Fibroblast of lung (primary cell): Measurements from ENCODE around the gene MAPKBP1. TPM values are rescaled to one million over a fixed set of nuclear protein-coding genes. Genes with fewer than 3 reads are reported as not detected.

ENCODE experiments used
- DNase-seq, 2 donors: peaks; one replicate each; pipeline versions ENCODE4 v3.0.0 to v3.0.0-alpha.2; 2010; ENCODE audit warnings: low read depth in 2 of 2
- H2AFZ ChIP-seq: 2 replicates; pipeline ENCODE4 v1.5.1; 2012; ENCODE audit warnings: low read length, control low read depth, inconsistent platforms
- H3K27ac ChIP-seq: 2 replicates; pipeline ENCODE4 v1.5.1; 2011; ENCODE audit warnings: low read length, control low read depth; ENCODE audit not compliant: insufficient read depth
- H3K27me3 ChIP-seq: 2 replicates; pipeline ENCODE4 v1.5.1; 2011; ENCODE audit warnings: mild to moderate bottlenecking, low read length; ENCODE audit not compliant: control insufficient read depth, insufficient read depth
- H3K36me3 ChIP-seq: 2 replicates; pipeline ENCODE4 v1.5.1; 2011; ENCODE audit warnings: low read length; ENCODE audit not compliant: control insufficient read depth, insufficient read depth
- H3K4me1 ChIP-seq: 2 replicates; pipeline ENCODE4 v1.5.1; 2011; ENCODE audit warnings: low read length; ENCODE audit not compliant: control insufficient read depth, insufficient read depth; ENCODE audit errors: extremely low read depth
- H3K4me2 ChIP-seq: 2 replicates; pipeline ENCODE4 v1.5.1; 2011; ENCODE audit warnings: low read length, control low read depth; ENCODE audit not compliant: insufficient read depth; ENCODE audit errors: extremely low read depth
- H3K4me3 ChIP-seq, 4 experiments: fragments of 200-600 bp in 1 of 4; sonication (generic) in 1 of 4; replicated peaks in 1 of 4; 2 replicates each; pipeline ENCODE4 v1.5.1; 2011 to 2016; ENCODE audit warnings: low read length in 4 of 4, low read depth in 3 of 4, mild to moderate bottlenecking in 3 of 4, control low read depth in 2 of 4, inconsistent platforms in 1 of 4, mixed read lengths in 1 of 4; ENCODE audit not compliant: insufficient read depth in 1 of 4; ENCODE audit errors: control extremely low read depth in 1 of 4
- H3K79me2 ChIP-seq: 2 replicates; pipeline ENCODE4 v1.5.1; 2012; ENCODE audit warnings: mild to moderate bottlenecking, low read length, inconsistent platforms; ENCODE audit not compliant: control insufficient read depth, insufficient read depth
- H3K9ac ChIP-seq: 2 replicates; pipeline ENCODE4 v1.5.1; 2011; ENCODE audit warnings: mild to moderate bottlenecking, low read length, control low read depth; ENCODE audit not compliant: insufficient read depth
- H3K9me3 ChIP-seq: 2 replicates; pipeline ENCODE4 v1.5.1; 2012; ENCODE audit warnings: low read depth, low read length; ENCODE audit not compliant: control insufficient read depth, insufficient read depth
- H4K20me1 ChIP-seq: 2 replicates; pipeline ENCODE4 v1.5.1; 2011; ENCODE audit warnings: low read length; ENCODE audit not compliant: control insufficient read depth, insufficient read depth; ENCODE audit errors: extremely low read depth
- EZH2 ChIP-seq: IDR thresholded peaks from 2 replicates; pipeline ENCODE4 v1.5.1; 2012; ENCODE audit warnings: low read length, control low read depth, mild to moderate bottlenecking; ENCODE audit errors: missing control alignments
- polyA plus RNA-seq, 2 donors: library from polyadenylated mRNA; depleted of rRNA in 1 of 2; stranded (reverse) in 1 of 2; unstranded in 1 of 2; fragments of >200 nt; gene quantifications; 2 replicates each; pipeline ENCODE4 v1.2.1, GENCODE V29; 2011 to 2012; ENCODE audit warnings: missing spikeins in 1 of 2
- total RNA-seq: library from RNA; depleted of rRNA; stranded (reverse); fragments of >200 nt; gene quantifications from 2 replicates; pipeline ENCODE4 v1.2.1, GENCODE V29; 2014
- TF ChIP-seq, protein P1 (sequence below), 2 donors: IDR thresholded peaks in 1 of 2; conservative IDR thresholded peaks in 1 of 2; 1 replicate in 1 of 2; 2 replicates in 1 of 2; pipeline ENCODE4 v1.5.1; 2011 to 2012; ENCODE audit warnings: low read length in 2 of 2, control low read depth in 1 of 2, inconsistent platforms in 1 of 2, low read depth in 1 of 2, mild to moderate bottlenecking in 1 of 2

Gene MAPKBP1
- total and polyA plus RNA-seq, 2 donors (not counting 1 experiment from before 2014, with no cell fraction given) = 2.8 to 20.8 TPM

DNA sequence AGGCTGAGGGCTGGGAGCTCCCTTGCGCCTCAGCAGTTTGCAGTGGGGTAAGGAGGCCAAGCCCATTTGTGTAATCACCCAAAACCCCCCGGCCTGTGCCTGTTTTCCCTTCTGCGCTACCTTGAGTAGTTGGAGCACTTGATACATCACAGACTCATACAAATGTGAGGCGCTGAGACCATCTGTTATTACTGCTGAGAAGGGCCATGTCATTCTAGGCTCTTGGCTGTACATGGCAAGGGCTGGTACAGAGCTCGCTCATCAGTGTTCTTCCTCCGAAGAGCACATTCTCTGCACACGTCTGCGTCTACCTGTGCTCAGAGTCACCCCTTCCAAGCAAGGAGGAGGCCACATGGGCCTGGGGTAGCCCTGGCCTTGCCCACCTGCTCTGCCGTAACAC lies 73.7 kb downstream of the MAPKBP1 start:
- no peak for DNase-seq
- no peaks in the 10 kb centered on the region for H4K20me1 ChIP-seq
- no peak overlapping the region for H3K27ac ChIP-seq
- no peaks in the 10 kb centered on the region for H3K9me3 ChIP-seq
- H3K4me3 ChIP-seq = no peak overlapping the region
- no peaks in the 10 kb centered on the region for H3K27me3 ChIP-seq
- no peak overlapping the region for H3K9ac ChIP-seq
- TF ChIP-seq, protein P1, sequence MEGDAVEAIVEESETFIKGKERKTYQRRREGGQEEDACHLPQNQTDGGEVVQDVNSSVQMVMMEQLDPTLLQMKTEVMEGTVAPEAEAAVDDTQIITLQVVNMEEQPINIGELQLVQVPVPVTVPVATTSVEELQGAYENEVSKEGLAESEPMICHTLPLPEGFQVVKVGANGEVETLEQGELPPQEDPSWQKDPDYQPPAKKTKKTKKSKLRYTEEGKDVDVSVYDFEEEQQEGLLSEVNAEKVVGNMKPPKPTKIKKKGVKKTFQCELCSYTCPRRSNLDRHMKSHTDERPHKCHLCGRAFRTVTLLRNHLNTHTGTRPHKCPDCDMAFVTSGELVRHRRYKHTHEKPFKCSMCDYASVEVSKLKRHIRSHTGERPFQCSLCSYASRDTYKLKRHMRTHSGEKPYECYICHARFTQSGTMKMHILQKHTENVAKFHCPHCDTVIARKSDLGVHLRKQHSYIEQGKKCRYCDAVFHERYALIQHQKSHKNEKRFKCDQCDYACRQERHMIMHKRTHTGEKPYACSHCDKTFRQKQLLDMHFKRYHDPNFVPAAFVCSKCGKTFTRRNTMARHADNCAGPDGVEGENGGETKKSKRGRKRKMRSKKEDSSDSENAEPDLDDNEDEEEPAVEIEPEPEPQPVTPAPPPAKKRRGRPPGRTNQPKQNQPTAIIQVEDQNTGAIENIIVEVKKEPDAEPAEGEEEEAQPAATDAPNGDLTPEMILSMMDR (conservative IDR thresholded peaks at IDR 0.05 in 1 of 2, IDR thresholded peaks at IDR 0.05 in 1 of 2; ENCODE audit: low read depth in 1 of 2, low read length in 2 of 2) = no peak
- TF ChIP-seq EZH2 = no peak
- H2AFZ ChIP-seq = no peak overlapping the region
- H3K4me1 ChIP-seq = no peaks in the 10 kb centered on the region
- H3K4me2 ChIP-seq = no peak overlapping the region
- peaks cover 2% of the 10 kb centered on the region for H3K36me3 ChIP-seq
- H3K79me2 ChIP-seq = no peaks in the 10 kb centered on the region

DNA sequence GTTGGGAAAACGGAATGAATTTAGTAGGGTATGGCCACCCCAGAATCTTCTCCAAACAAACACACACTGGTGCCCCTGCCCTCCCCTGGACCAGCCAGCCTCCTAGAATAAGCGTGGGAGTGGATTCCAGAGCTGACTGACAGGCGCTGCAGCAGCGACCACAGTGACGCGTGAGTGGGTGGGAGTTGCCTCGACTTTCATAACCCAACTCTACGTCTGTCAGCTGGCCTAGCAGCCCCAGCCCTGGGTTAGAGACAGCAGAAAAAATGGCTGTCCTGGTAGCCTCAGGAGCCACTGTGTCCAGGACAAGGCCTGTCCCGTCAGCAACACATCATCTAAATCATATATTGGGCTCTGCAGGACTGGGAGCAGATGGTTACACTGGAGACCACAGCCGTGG lies 74.3 kb downstream of the MAPKBP1 start:
- Histone ChIP-seq H3K79me2 (no peaks in the 10 kb centered on the region), H3K4me3 (no peak overlapping the region), H2AFZ (no peak overlapping the region), H3K27me3 (no peaks in the 10 kb centered on the region), H3K4me1 (no peaks in the 10 kb centered on the region), H3K9me3 (no peaks in the 10 kb centered on the region), H4K20me1 (no peaks in the 10 kb centered on the region), H3K4me2 (no peak overlapping the region), H3K27ac (no peak overlapping the region), H3K9ac (no peak overlapping the region), H3K36me3 (peaks cover 2% of the 10 kb centered on the region)
- no peak for TF ChIP-seq EZH2
- TF ChIP-seq, protein P1 (conservative IDR thresholded peaks at IDR 0.05 in 1 of 2, IDR thresholded peaks at IDR 0.05 in 1 of 2; ENCODE audit: low read depth in 1 of 2, low read length in 2 of 2) = no peak
- peak; percentile 12 to 19 for DNase-seq

DNA sequence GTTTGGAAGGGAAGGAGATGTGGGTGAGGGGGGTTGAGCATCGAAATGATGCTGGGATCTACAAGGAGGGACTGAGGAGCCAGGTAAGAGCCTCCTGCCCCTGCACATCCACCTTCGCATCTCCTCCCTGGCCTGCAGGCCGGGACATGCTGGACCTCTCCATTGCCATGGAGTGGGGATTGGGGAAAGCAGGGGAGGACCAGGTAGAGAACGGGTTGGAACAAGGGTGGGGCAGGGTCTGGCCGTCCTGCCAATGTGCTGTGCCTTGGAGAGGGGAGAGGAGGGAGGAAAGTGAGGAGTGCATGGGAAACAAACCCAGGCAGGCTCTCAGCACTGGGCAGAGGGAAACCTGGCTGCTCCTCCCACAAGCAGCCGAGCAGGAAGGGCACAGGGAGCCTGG lies 74.9 kb downstream of the MAPKBP1 start:
- H3K4me2 ChIP-seq = no peak overlapping the region
- no peak for TF ChIP-seq EZH2
- TF ChIP-seq, protein P1 (conservative IDR thresholded peaks at IDR 0.05 in 1 of 2, IDR thresholded peaks at IDR 0.05 in 1 of 2; ENCODE audit: low read depth in 1 of 2, low read length in 2 of 2) = no peak
- H3K79me2 ChIP-seq = no peaks in the 10 kb centered on the region
- peaks cover 2% of the 10 kb centered on the region for H3K36me3 ChIP-seq
- H4K20me1 ChIP-seq = no peaks in the 10 kb centered on the region
- no peak for DNase-seq
- H3K9ac ChIP-seq = no peak overlapping the region
- H2AFZ ChIP-seq = no peak overlapping the region
- no peak overlapping the region for H3K27ac ChIP-seq
- no peaks in the 10 kb centered on the region for H3K4me1 ChIP-seq
- no peak overlapping the region for H3K4me3 ChIP-seq
- H3K9me3 ChIP-seq = no peaks in the 10 kb centered on the region
- no peaks in the 10 kb centered on the region for H3K27me3 ChIP-seq
